HG02938 (cell line): ENCODE results near the gene HDAC4.
A peak's percentile ranks its signal among the peaks of the same experiment; 100 is the strongest.

Experiments
- ATAC-seq: cut with Tn5 transposase; IDR thresholded peaks from one replicate; pipeline ENCODE4 v1.9.1; 2021; ENCODE audit warnings: mild to moderate bottlenecking, moderate library complexity; ENCODE audit not compliant: unreplicated experiment

HDAC4 gene

DNA sequence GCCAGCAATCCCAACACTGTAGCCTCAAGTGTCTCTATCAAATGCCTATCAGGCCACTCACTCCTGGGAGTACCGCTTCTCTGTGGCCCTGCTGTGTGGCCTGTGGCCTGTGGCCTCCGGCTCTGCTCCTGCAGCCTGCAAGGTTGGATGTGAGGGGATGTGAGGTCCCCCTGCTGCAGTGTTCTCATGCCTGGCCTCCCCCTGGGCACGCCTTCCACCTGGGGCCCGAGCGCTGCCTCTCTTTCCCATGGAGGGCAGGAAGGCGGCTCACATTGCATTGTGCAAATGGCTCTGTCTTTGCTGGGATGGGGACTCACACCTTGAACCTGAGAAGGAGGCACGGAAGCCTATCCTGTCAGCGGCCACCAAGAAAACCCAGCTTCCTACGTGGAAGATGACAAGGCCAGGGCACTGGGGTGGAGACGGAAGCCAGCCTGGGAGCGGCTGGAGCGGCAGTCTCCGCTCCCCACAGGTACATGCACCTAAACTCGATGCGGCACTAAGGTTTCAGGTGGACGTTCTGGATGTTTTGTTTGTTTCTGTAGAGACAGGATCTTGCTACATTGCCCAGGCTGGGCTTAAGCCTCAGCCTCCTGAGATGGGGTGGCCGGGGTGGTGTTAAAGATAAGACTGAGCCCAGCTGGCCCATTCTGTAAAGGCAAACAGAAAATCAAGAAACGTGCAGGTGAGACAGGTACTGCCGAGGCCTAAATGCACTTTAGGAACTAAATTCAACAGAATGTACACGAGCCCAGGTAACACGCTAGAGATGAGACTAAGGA, 140.1 kb downstream of the HDAC4 start:
- ATAC-seq = no peak

DNA sequence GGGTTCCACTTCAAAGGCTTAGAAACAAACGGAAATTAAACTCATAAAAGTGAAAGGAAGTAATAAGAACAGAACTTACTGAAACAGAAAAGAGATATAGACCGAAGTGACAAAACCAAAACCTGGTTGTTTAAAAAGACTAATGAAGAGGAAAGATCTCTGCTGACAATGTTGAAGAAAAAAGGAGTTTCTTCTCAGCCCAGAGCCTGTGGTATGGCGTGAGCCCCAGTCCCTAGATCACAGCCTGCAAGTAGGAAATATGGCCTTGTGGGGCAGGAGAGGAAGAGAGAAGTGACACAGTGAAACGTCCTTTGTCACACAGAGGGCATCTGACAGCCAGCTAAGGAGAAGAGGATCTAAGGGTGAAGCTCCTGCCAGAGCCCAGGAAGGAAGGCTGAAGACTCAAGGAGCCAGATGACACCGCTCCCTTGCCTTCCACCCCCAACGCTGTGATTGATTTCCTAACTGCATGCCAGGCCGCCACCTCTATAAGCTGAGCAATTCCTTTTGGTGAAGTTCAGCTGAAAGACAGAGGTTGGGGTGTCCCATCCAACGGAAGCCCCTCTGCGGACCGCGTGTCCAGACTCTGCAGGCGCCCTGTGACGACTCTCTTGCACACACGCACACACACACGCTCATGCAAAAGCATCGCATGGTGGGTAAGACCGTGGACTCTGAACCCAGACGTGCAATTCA, 141.1 kb downstream of the HDAC4 start:
- ATAC-seq = peak; percentile 67

DNA sequence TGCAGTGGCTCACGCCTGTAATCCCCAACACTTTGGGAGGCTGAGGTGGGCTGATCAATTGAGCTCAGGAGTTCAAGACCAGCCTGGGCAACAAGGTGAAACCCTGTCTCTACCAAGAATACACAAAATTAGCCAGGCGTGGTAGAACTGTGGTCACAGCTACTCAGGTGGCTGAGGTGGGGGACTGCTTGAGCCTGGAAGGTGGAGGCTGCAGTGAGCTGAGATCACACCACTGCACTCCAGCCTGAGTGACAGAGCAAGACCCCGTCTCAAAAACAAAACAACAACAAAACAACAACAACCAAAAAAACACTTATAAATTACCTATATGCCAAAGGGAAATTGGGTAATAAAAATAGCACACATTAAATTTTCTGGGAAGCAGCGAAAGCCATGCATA, 141.6 kb downstream of the HDAC4 start:
- peak; percentile 52 for ATAC-seq

DNA sequence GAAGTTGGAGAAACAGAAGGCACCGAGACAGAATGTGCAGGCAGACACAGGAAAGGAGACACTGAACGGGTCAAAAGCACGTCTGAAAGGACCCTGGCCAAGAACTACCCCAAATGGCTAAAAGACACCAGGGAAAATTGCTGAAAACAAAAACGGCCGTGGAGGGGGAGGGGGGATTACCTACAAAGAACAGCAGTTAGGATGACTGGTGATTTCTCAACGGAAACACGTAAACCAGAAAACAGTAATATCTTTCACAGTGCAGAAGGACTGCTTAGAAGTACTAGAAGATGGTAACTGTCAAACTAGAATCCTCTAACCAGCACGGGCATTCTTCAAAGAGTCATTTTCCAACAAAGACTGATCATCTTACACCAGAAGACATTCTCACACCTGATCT, 142.6 kb downstream of the HDAC4 start:
- ATAC-seq = no peak

DNA sequence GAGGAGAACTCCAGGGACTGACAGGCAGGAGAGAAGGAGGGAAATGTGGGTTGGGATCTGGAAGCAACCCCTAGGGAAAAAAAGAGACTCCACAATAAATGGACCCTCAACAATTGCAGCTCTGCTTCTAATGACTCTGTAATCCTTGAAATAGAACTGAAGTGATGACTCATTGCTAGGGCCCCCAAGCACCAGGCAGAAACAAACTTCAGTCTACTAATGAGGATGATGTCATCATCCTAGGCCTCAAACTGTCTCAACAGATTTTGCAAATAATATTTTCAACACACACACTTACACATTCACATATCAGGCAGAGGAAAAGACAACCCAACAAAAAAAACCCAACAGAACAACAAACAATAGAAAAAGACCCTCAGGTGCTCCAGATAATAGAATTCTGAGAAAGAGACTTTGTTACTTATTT, 143.3 kb downstream of the HDAC4 start:
- no peak for ATAC-seq

DNA sequence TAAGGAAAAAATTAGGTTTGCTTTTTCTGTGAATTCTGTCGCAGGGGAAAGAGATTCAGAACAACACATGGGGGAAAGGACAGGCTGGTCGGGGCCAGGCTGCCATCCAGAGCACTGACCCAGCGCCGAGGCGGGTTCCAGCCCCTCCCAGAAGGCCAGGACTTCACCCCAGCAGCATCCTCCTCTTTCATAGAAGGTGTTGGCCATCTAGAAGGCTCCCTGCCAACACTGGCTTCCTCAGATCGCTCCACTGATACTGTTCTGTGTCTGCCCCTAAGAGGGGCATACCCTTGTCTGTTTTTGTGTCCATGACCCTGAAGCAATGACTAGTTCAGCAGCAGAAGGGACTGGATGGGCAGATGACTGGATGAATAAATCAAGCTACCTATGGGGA, 144.5 kb downstream of the HDAC4 start:
- ATAC-seq = no peak

DNA sequence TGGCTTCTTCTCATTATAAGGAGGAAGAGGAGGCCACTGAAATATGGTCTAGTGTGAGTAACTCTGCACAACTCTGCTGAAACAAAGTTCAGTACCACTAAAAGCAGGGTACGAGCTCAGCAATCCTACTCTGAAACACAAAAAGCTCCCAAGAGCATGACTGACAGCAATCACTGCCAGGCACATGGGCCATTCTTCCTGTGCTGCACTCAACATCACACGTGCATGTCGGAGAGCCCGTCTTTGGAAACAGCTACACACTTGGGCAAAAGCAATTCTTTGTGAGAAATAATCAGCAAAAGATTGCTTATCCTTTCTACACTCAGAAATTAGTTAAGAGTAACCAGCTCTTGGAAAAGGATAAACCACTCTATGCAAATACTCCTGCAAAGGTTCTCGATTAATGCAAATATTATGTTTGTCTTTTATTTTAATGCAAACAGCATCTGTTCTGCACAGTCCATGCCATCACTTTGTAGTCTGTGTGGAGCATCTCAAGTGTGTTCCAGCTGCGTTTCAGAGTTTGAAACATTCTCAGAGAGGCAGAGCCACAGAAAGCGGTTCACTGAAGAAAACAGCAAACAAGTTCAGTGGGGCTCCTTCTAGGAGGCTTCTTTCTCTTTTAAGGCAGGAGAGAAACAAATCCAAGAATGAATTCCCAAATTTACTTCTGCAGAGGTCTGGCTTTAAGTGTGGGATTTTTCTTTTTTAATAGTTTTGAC, 145.0 kb downstream of the HDAC4 start:
- no peak for ATAC-seq

DNA sequence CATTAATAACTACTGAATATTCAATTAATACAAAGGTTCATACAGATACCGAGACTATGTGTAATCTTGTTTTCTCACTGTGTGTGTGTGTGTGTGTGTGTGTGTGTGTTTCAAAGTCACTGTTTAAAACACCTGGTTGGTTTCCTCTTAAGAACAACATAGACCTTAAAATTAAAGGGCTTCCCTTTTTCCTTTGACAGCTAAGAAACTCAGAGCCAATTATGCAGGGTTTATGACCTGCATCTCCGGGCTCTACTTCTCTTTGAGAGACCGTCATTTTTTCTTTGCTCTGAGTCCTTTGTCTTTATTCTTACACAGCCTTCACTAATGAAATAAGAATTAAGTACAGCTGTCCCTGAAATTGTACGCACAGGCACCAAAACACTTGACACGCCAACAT, 145.6 kb downstream of the HDAC4 start:
- ATAC-seq = no peak

DNA sequence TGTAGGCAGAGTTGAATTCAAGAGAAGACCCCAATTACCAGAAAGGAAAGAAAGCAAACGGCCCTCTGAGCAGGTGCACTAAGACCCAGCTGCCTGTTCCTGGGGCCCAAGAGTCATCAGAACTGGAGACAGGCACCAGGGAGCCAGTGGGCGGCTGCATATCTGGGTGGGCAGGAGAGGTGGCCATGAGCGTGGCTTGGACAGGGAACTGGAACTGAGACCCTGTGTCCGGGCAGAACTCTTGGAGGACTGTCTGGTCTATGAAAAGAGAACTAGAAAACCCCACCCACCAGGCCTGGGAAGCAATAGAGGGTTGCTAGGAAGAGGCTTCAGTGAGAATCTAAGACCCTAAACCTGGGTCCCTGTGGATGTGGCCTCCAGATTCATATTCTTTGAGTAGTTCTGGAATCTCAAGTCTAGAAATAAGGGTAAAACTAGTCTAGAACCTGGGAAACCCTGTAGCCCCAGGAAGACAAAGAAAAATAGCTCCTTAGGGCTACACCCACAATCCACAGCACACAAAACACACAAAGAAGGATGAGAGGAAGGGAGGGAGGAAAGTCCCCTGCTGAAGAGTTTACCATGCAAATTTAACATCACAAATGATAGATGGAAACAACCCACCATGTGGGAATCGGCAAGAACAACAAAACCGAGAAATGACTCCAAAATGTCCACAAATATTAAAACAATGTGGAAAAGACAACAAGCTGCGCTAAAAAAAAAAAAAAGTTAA, 147.0 kb downstream of the HDAC4 start:
- no peak for ATAC-seq

DNA sequence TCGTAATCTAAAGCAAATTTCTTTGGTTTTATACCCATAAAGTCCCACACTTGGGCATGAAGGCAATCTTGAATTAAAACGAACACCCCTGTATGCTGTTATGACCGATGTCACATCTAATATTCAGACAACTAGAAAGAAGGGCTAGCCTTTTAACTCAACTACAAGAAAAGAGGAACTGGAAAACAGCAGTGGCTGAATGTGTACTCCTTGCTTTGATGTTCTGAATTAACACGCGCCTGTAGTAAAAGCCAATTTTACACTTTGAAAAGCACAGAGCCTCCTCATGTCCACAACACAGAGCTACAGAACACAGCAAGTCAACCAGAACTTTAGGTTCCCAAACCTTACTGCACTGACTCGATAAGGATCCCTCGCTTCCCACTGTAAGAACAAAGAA, 147.6 kb downstream of the HDAC4 start:
- ATAC-seq = no peak

DNA sequence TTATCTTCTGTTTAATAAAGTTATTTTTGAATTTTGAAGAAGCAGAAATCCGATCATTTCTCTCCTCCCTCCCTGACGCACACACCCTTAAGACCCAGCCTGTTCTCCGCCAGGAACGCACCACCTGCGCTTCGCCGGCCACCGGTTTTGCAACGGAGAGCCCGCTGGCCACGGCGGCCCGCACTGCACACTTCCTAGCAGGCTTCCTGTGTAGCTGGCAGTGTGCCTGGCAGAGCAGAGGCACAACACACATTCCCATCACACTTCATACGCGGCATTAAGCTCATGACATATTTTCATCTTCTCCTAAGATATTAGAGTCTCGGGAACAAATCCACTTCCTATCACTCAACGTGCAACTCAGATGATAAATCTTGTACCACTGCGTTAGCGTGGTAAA, 148.0 kb downstream of the HDAC4 start:
- no peak for ATAC-seq

DNA sequence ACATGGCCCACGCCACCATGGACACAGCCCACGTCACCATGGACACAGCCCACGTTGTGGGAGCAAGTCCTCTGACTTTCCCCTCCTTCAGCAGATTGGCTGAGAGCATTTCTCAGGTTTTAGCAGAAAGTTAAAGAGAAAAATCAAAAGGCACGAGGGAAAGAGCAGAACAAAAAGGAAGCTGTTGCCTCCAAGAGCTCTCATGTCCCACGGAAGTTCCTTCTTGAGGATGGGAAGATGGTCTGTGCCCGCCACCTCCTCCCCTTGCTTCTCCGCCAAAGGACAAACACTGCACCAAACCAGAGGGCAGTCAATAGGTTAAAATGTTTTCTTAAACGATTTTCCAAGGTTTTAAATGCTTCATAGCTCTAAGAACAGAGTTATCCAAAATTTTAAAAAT, 148.4 kb downstream of the HDAC4 start:
- no peak for ATAC-seq

DNA sequence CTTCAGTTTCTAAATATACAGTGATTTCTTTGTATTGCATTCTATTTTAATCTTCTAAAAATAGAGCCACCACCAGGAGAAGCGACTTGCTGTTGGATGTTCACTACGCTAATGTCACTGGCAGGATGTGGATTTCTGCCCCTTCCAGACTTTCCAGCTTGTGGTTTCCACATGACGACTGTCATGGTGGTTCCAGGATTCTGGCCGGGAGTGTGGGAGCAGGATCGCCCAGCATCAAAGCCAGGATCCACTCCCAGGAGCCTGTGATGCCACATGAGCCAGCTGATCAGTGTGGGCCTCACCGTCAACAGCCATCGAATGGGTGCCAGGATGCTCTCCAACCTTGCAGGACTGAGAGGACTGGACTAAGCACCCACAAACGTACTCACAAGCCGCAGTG, 148.8 kb downstream of the HDAC4 start:
- no peak for ATAC-seq

DNA sequence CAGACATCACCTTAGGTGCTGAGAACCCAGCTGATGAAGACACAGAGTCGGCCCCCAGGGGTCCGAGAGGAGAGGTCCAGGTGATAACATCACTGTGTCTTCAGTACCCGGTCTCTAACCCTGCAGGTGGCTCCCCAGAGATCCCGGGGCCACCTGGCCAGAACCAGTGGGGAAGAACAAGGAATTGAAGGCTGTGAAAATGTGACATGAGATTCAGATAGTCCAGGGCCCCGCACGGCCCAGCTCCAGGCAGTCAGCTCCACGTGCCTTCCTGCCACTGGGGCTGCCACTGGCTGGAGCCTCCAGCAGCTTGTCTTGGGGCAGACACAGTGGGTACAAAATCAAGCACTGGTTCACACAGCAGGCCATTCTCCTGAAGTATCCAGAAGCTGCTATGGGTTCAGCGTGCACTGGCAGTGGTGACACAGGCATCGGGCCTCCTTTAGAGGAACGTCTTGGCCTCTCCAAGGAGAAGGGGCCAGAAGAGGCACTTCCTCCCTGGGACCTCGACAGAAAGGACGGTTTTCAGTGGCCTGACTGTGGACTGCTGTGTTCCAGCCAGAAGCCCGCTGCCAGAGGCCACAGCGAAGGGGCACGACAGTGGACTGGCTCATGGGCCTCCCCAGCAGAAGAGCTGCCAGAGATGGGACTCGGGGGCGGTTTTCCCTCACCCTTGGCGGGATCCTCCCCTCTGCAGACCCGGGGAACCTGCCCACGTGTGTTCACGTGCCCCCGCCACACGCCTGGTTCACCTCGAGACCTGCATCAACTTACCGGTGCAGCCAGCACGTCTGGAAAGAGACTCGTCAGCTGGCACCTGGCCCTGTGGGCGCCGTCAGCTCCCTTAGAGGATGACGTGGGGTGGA, 150.4 kb downstream of the HDAC4 start:
- no peak for ATAC-seq

DNA sequence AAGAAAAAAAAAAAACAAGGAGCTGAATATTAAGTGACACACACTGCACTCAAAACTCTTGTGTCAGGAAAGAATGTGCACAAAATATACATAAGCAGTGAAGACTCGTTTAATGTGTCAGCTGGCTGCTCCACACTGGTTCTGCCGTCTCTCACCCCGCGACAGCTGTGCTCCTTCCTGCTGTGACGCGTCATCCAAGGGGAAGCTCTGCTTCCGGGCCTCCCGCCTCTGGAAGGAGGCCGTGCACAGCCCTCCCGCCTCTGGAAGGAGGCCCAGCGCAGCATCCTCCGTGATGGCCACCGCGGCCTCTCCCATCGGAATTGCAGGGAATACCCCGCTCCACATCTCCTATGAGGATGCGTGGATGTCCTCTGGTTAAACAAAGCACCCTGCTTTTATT, 151.0 kb downstream of the HDAC4 start:
- ATAC-seq = no peak

DNA sequence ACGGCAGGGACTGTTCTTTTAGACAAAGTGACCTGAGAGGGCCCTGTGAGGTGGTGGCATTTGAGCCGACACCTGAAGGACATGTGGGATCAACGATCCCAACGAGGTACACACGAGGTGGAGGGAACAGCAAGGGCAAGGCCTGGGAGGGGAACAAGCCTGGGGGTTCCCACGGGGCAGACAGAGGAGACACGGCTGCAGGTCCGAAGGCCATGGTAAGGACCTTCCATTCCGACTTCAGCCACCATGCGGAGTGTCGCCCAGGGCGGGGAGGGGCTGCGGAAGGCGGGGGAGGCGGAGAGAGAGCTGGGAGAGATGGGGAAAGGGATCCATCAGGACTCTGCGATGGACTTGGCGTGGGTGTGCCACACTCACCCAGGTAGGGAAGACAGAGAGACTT, 151.8 kb downstream of the HDAC4 start:
- no peak for ATAC-seq

DNA sequence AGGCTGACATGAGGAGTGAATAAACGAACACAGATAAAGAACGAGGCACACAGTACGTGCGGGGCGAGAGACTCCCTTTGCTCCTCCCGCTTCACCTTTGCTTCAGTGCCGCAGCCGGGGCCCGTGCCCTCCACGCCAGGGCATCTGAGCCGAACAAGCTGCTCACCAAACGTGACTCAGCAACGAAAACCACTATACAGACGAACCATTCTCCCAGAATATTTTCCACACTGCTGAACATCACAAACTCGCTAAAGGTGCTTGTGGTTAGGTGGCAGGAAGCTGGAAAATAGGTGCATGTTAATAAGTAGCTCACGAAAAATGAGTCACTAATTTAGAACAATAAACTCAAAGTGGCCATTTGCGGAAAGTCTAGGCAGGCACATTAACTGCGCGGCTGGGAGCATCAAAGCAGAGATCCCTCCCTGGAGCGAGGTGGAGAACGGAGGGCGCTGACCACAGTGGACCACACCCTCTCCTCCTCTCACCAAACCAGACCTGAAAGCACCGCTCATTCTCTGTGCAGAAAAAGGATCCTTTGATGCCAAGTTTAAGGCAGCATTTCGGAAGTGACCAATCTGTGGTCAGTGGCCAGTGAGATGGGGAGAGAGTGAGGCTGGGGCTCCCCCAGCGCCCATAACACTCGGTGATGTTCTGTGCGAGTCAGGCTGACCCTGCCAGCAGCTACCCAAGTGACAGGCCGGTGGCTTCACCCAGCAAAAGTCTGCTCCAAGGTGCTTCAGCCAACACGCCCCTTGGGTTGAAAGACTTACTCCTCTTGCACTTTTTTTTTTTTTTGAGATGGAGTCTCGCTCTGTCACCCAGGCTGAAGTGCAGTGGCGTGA, 153.2 kb downstream of the HDAC4 start:
- no peak for ATAC-seq

DNA sequence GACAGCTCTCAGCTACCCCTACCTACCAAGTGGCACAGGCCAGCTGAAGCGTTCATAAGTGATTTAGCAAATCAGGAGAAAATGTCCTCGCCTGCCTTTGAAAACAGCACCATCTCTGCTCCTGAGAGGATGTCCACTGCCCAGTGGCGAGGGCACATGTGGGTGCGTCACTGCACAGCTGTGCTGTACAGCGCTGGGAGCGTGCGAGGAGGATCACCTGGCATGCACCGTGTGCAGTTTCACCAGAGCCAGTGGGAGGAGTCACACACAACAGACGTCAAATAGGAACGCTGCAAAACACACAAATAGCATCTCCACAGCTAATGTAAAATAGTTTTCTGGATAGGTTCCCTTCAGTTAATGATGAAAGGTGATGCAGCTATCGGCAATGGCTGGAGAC, 154.1 kb downstream of the HDAC4 start:
- ATAC-seq = no peak
